SK-N-MC (cell line): ENCODE results near the gene HOXD12.
A peak's percentile ranks its signal among the peaks of the same experiment; 100 is the strongest.

Experiments used
- DNase-seq: peaks from one replicate; pipeline ENCODE4 v3.0.0-alpha.2; 2011; ENCODE audit warnings: low read depth, low spot score
- H3K27ac ChIP-seq: fragments of 200-600 bp; sonication (generic); 2 replicates; pipeline ENCODE4 v1.5.1; 2016; ENCODE audit warnings: mixed run types
- H3K36me3 ChIP-seq: fragments of 200-600 bp; sonication (generic); 2 replicates; pipeline ENCODE4 v1.6.1; 2017; ENCODE audit warnings: antibody characterized with exemption, low read length, mixed read lengths; ENCODE audit not compliant: insufficient read depth
- H3K4me3 ChIP-seq: fragments of 200-600 bp; sonication (generic); 2 replicates; pipeline ENCODE4 v1.5.1; 2016
- H3K9ac ChIP-seq: fragments of 200-600 bp; sonication (generic); 2 replicates; pipeline ENCODE4 v1.8.0; 2017; ENCODE audit warnings: mixed run types, mixed read lengths; ENCODE audit not compliant: insufficient read length
- H3K9me3 ChIP-seq: fragments of 200-600 bp; sonication (generic); 2 replicates; pipeline ENCODE4 v1.6.1; 2017; ENCODE audit warnings: low read depth, mild to moderate bottlenecking, antibody characterized with exemption, low read length, moderate library complexity, mixed read lengths
- EZH2 ChIP-seq: fragments of 200-600 bp; sonication (generic); IDR thresholded peaks from one replicate; pipeline ENCODE4 v1.6.1; 2017; ENCODE audit warnings: antibody characterized with exemption
- FOXP2 ChIP-seq: optimal IDR thresholded peaks from 2 replicates; pipeline ENCODE3; 2011; ENCODE audit warnings: mild to moderate bottlenecking, moderate library complexity; ENCODE audit not compliant: insufficient read depth; ENCODE audit errors: extremely low read length, control extremely low read depth
- POLR2AphosphoS5 ChIP-seq: IDR thresholded peaks from 2 replicates; pipeline ENCODE4 v1.6.1; 2012; ENCODE audit warnings: mild to moderate bottlenecking, low read depth, low read length, borderline replicate concordance

HOXD12 gene

DNA sequence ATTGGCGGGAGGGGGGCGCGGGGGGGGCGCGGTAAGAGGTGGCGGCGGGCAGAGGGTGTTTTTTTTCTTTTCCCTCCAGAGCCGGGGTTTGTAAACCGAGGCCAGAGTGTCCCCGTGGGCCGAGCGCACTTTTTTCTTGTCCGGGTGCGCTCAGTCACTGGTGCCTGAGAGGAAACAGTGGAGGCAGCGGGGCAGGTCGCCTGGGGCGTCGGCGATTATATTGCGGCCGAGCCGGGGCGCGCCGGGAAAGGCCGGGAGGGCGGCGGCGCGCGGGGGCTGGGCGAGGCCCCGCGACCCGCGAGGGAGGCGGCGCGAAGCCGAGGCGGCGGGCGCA is 30.2 kb downstream of the HOXD12 start:
- no peaks in the 10 kb centered on the region for H3K9me3 ChIP-seq
- peak overlapping the region; percentile 72 for H3K9ac ChIP-seq
- peak overlapping the region; percentile 89 for H3K4me3 ChIP-seq
- H3K36me3 ChIP-seq: no peaks in the 10 kb centered on the region
- no peak for TF ChIP-seq EZH2
- no peak for TF ChIP-seq FOXP2
- no peak for DNase-seq
- peak overlapping the region; percentile 88; the same call in 1 of the 2 replicates for H3K27ac ChIP-seq

DNA sequence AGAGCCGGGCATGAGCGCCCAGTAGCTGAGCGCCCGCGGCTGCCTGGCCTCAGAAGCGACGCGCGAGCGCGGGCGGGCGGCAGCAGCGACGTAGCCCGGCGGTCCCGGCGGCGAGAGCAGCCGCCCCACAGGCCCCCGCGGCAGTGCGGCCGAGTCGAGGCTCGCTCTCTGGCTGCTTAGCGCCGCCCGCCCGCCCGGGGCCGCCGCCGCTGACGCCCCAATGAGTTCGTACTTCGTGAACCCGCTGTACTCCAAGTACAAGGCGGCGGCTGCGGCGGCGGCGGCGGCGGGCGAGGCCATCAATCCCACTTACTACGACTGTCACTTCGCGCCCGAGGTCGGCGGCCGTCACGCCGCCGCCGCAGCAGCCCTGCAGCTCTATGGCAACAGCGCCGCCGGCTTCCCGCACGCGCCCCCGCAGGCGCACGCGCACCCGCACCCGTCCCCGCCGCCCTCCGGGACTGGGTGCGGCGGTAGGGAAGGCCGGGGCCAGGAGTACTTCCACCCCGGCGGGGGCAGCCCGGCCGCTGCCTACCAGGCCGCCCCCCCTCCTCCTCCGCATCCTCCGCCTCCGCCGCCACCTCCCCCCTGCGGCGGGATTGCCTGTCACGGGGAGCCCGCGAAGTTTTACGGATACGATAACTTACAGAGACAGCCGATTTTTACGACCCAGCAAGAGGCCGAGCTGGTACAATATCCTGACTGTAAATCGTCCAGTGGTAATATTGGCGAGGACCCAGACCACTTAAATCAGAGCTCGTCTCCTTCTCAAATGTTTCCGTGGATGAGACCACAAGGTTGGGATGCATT is 30.8 kb downstream of the HOXD12 start:
- DNase-seq: no peak
- Histone ChIP-seq H3K36me3 (no peaks in the 10 kb centered on the region), H3K9ac (peak overlapping the region; percentile 17), H3K27ac (no peak overlapping the region), H3K4me3 (peak overlapping the region; percentile 89), H3K9me3 (no peaks in the 10 kb centered on the region)
- TF ChIP-seq POLR2AphosphoS5 (no peak; the same call in 1 of the 2 replicates), FOXP2 (no peak), EZH2 (no peak)

DNA sequence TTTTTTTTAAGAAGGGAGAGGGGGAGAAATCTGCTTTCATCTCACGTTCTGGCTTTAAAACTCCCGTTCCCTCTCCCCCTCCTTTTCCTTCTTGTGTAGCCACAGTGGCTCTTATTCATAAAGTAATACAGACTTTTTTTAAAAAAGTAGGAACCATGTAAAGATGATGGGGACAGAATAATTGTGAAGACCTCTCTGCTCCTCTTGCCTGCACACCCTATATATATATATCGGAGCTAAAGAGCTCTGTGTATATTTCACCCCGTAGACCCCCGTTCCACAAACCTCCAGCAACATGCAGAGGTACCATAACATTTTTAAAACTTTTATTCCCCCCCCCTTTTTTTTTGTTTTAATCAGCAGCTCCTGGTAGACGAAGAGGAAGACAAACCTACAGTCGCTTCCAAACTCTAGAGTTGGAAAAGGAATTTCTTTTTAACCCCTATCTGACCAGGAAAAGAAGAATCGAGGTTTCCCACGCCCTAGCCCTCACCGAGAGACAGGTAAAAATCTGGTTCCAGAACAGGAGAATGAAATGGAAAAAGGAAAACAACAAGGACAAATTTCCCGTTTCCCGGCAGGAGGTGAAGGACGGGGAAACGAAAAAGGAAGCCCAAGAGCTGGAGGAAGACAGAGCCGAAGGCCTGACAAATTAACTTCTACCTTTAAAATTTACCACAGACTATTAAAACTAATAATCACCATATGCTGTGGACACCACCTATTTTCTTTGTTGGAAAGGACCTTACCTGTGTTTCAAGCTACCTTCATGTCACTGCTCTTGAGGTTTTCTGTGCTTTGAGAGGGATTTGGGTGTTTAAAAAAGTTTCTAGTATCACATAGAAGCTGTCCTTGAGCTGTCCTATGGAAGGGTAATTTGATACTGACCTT is 31.6 kb downstream of the HOXD12 start:
- peak overlapping the region; percentile 89 for H3K4me3 ChIP-seq
- no peaks in the 10 kb centered on the region for H3K9me3 ChIP-seq
- H3K9ac ChIP-seq: peak overlapping the region; percentile 17
- TF ChIP-seq POLR2AphosphoS5 (no peak), EZH2 (no peak), FOXP2 (no peak)
- DNase-seq: no peak
- H3K36me3 ChIP-seq: no peaks in the 10 kb centered on the region
- no peak overlapping the region for H3K27ac ChIP-seq

DNA sequence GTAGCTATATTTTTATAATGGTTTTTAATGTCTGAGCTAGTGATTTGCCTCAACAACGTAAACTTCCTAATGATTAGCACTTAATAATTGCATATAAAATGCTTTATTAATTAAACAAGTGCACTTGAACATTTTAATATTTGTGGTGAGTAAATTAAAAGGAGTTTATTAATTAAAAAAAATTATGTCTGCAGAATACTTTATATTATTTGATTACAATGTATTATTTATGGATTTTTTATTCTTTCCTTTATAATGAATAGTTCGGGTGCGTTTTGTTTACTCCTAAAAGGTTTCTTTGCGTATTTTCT is 32.2 kb downstream of the HOXD12 start:
- Histone ChIP-seq H3K36me3 (no peaks in the 10 kb centered on the region), H3K4me3 (peak overlapping the region; percentile 89; the same call in 1 of the 2 replicates), H3K9me3 (no peaks in the 10 kb centered on the region), H3K27ac (no peak overlapping the region), H3K9ac (no peak overlapping the region)
- TF ChIP-seq FOXP2: no peak
- no peak for TF ChIP-seq POLR2AphosphoS5
- no peak for TF ChIP-seq EZH2
- DNase-seq: no peak

DNA sequence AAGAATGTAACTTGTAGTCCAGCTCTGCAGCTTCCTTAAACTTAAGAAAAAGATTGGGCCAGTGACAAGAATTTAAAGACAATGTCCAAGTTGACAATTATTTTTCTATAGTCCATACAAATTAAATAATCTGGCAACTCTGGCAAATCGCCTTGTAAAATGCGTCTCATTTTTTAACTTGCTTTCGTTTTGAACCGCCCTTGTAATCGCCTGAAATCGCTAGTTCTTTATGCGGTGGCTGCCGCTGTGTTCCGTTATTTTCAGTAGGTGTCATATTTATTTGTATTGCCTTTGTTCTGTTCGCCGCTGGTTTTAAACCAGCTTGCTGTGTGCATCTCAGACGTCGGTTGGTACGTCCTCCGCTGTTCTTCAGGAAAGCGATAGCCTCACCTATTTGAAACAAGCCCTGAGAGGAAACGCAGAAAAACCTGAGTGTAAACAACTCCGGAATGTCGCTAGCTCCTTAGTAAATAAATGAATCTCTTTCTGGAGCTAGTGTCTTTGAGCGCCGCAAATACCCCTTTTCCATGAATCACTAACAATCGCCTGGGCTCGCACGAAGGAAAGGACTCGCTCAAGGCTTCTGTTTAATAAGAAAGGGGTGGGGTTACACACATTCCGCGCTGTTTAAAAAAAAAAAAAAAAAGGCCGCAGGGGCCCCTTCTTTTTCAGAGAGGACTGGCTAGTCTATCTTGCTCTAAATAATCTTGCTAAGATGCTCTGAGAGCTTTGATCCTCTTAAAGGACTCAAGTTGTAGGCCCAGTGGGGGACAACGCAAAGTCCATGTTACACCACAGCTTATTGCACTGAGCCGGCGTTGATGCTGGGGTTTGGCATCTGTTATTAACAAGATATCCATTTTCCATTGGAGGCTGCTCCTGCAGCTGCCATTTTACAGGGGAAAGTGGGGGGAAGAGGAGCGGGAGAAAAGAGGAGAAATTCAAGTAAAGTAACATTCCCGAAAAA is 32.9 kb downstream of the HOXD12 start:
- Histone ChIP-seq H3K36me3 (no peaks in the 10 kb centered on the region), H3K4me3 (no peak overlapping the region), H3K9me3 (no peaks in the 10 kb centered on the region), H3K27ac (no peak overlapping the region), H3K9ac (no peak overlapping the region)
- no peak for DNase-seq
- no peak for TF ChIP-seq EZH2
- TF ChIP-seq FOXP2: no peak
- TF ChIP-seq POLR2AphosphoS5: no peak

DNA sequence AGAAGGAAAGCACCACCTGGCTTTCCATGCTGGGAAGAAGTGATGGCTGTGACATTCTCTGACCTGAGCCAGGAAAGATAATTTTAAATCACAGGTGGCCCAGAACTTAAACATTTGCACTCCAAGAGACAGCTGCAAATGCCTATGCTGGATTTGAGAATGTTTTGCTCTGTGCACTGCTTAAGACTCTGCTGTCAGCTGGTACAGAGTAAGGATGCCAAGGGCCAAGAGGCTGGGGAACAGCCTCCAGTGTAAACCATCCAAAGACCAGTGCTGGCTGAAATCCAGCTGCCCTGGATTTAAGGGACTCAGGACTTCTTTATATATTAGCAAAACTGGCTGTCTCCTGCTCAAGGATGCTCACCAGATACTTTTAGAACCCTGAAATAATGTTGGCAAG is 33.8 kb downstream of the HOXD12 start:
- no peak overlapping the region for H3K9ac ChIP-seq
- DNase-seq: no peak
- H3K36me3 ChIP-seq: no peaks in the 10 kb centered on the region
- H3K9me3 ChIP-seq: no peaks in the 10 kb centered on the region
- H3K27ac ChIP-seq: no peak overlapping the region
- no peak overlapping the region for H3K4me3 ChIP-seq
- no peak for TF ChIP-seq POLR2AphosphoS5
- TF ChIP-seq FOXP2: no peak
- TF ChIP-seq EZH2: no peak

DNA sequence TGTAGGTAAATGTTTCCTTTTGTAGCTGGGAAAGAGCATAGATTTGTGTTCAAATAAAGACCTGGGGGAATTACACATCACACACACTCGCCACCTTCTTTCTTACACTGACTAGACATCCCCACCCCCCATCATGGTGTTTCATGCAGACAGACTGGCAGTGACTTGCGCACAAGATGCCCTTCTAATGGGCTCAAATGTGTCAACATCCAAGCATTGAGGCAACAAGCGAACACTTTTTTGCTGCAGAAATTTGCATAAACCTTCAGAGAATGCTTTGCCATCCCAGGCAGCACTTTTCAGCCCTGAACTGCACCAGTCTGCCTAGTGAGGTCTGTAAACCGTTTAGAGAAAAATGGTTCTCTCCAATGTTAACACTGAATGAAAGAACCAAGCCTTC is 34.4 kb downstream of the HOXD12 start:
- no peak for DNase-seq
- Histone ChIP-seq H3K36me3 (no peaks in the 10 kb centered on the region), H3K9ac (no peak overlapping the region)

More for the DNA sequence above, 34.4 kb downstream of the HOXD12 start:
- Histone ChIP-seq H3K9me3 (no peaks in the 10 kb centered on the region), H3K27ac (peak overlapping the region; percentile 88; the same call in 1 of the 2 replicates), H3K4me3 (no peak overlapping the region)
- TF ChIP-seq FOXP2 (no peak), POLR2AphosphoS5 (no peak), EZH2 (no peak)
